ENCODE data around the gene TFEB.

Gene TFEB

GRCh38 chr6:41769376-41769775 is 34.0 kb upstream of the TFEB start:
- TF ChIP-seq ZBTB7A (IDR thresholded peaks at IDR 0.05; ENCODE audit: low read depth) (no peak), NFIC (IDR thresholded peaks at IDR 0.05) (no peak), FOXM1 (IDR thresholded peaks at IDR 0.05; ENCODE audit: borderline replicate concordance, low read depth) (no peak), TEAD4 (IDR thresholded peaks at IDR 0.05) (no peak), TAF1 (IDR thresholded peaks at IDR 0.05; ENCODE audit: low read depth) (no peak), USF1 (IDR thresholded peaks at IDR 0.05) (no peak), MAX (IDR thresholded peaks at IDR 0.05) (no peak), EP300 (IDR thresholded peaks at IDR 0.05; ENCODE audit: borderline replicate concordance) (no peak), RAD21 (IDR thresholded peaks at IDR 0.05; ENCODE audit: low read depth) (no peak), YY1 (IDR thresholded peaks at IDR 0.05; ENCODE audit: low read depth) (no peak), REST (IDR thresholded peaks at IDR 0.05; ENCODE audit: low read depth) (no peak), CREB1 (IDR thresholded peaks at IDR 0.05; ENCODE audit: low read depth) (no peak), CEBPB (IDR thresholded peaks at IDR 0.05) (no peak), EGR1 (IDR thresholded peaks at IDR 0.05) (no peak), TCF12 (IDR thresholded peaks at IDR 0.05; ENCODE audit: low read depth) (no peak)

- TF ChIP-seq USF1 (IDR thresholded peaks at IDR 0.05) = no peak
- TF ChIP-seq TCF12 (IDR thresholded peaks at IDR 0.05; ENCODE audit: low read depth) = no peak
- TF ChIP-seq FOXM1 (IDR thresholded peaks at IDR 0.05; ENCODE audit: borderline replicate concordance, low read depth) = no peak
- no peak for TF ChIP-seq ZBTB7A (IDR thresholded peaks at IDR 0.05; ENCODE audit: low read depth)
- TF ChIP-seq TEAD4 (IDR thresholded peaks at IDR 0.05) = no peak
- TF ChIP-seq YY1 (IDR thresholded peaks at IDR 0.05; ENCODE audit: low read depth) = no peak
- no peak for TF ChIP-seq NFIC (IDR thresholded peaks at IDR 0.05)
Observed at GRCh38 chr6:41768545-41769308, 33.3 kb upstream of the TFEB start.

- TF ChIP-seq CEBPB (IDR thresholded peaks at IDR 0.05) (no peak), NFIC (IDR thresholded peaks at IDR 0.05) (peak; percentile 10; the same call in 1 of the 2 replicates)
Observed at GRCh38 chr6:41767112-41767833, 31.9 kb upstream of the TFEB start.

- TF ChIP-seq YY1 (IDR thresholded peaks at IDR 0.05; ENCODE audit: low read depth) (no peak), ZBTB7A (IDR thresholded peaks at IDR 0.05; ENCODE audit: low read depth) (no peak), CREB1 (IDR thresholded peaks at IDR 0.05; ENCODE audit: low read depth) (no peak), TAF1 (IDR thresholded peaks at IDR 0.05; ENCODE audit: low read depth) (no peak), USF1 (IDR thresholded peaks at IDR 0.05) (no peak), REST (IDR thresholded peaks at IDR 0.05; ENCODE audit: low read depth) (no peak), MAX (IDR thresholded peaks at IDR 0.05) (no peak), EP300 (IDR thresholded peaks at IDR 0.05; ENCODE audit: borderline replicate concordance) (no peak), RAD21 (IDR thresholded peaks at IDR 0.05; ENCODE audit: low read depth) (no peak), EGR1 (IDR thresholded peaks at IDR 0.05) (no peak), FOXM1 (IDR thresholded peaks at IDR 0.05; ENCODE audit: borderline replicate concordance, low read depth) (no peak), NFIC (IDR thresholded peaks at IDR 0.05) (no peak), TCF12 (IDR thresholded peaks at IDR 0.05; ENCODE audit: low read depth) (no peak), TEAD4 (IDR thresholded peaks at IDR 0.05) (no peak), CEBPB (IDR thresholded peaks at IDR 0.05) (no peak)
Observed at GRCh38 chr6:41763470-41763869, 28.1 kb upstream of the TFEB start.

GRCh38 chr6:41759905-41760579 is 24.6 kb upstream of the TFEB start:
- no peak for TF ChIP-seq NFIC (IDR thresholded peaks at IDR 0.05)
- no peak for TF ChIP-seq RAD21 (IDR thresholded peaks at IDR 0.05; ENCODE audit: low read depth)
- TF ChIP-seq CEBPB (IDR thresholded peaks at IDR 0.05) = no peak
- no peak for TF ChIP-seq FOXM1 (IDR thresholded peaks at IDR 0.05; ENCODE audit: borderline replicate concordance, low read depth)
- no peak for TF ChIP-seq TEAD4 (IDR thresholded peaks at IDR 0.05)
- TF ChIP-seq EP300 (IDR thresholded peaks at IDR 0.05; ENCODE audit: borderline replicate concordance) = no peak
- TF ChIP-seq TAF1 (IDR thresholded peaks at IDR 0.05; ENCODE audit: low read depth) = no peak
- no peak for TF ChIP-seq ZBTB7A (IDR thresholded peaks at IDR 0.05; ENCODE audit: low read depth)
- no peak for TF ChIP-seq CREB1 (IDR thresholded peaks at IDR 0.05; ENCODE audit: low read depth)
- no peak for TF ChIP-seq MAX (IDR thresholded peaks at IDR 0.05)
- no peak for TF ChIP-seq YY1 (IDR thresholded peaks at IDR 0.05; ENCODE audit: low read depth)
- TF ChIP-seq REST (IDR thresholded peaks at IDR 0.05; ENCODE audit: low read depth) = no peak
- no peak for TF ChIP-seq TCF12 (IDR thresholded peaks at IDR 0.05; ENCODE audit: low read depth)
- TF ChIP-seq USF1 (IDR thresholded peaks at IDR 0.05) = no peak

Data from Ishikawa (cell line).